ENCODE results near the gene EXOC6. TPM values are rescaled to one million over a fixed set of nuclear protein-coding genes. Genes with fewer than 3 reads are reported as not detected.

EXOC6 gene
- total RNA-seq, 1 donor from 2014 or later = 17.2 TPM

- Histone ChIP-seq H3K4me3 (no peak overlapping the region), H3K36me3 (no peaks in the 10 kb centered on the region), H3K9me3 (replicated peaks) (no peaks in the 10 kb centered on the region), H3K27me3 (ENCODE audit: low read depth) (no peaks in the 10 kb centered on the region), H3K4me1 (peaks cover 49% of the 10 kb centered on the region), H3K27ac (replicated peaks) (peak overlapping the region; percentile 15)
- TF ChIP-seq CTCF (IDR thresholded peaks at IDR 0.05; ENCODE audit: borderline replicate concordance) = no peak
- intact Hi-C loops (cut with micrococcal nuclease) = no loop called here
- DNase-seq = no peak
Observed at GRCh38 chr10:92834331-92834730, 14.0 kb upstream of the EXOC6 start.

GRCh38 chr10:92834986-92835385 is 13.3 kb upstream of the EXOC6 start:
- Histone ChIP-seq H3K9me3 (replicated peaks) (no peaks in the 10 kb centered on the region), H3K4me1 (peaks cover 47% of the 10 kb centered on the region), H3K27ac (replicated peaks) (no peak overlapping the region), H3K4me3 (no peak overlapping the region), H3K27me3 (ENCODE audit: low read depth) (no peaks in the 10 kb centered on the region), H3K36me3 (no peaks in the 10 kb centered on the region)
- intact Hi-C loops (cut with micrococcal nuclease) = no loop called here
- no peak for TF ChIP-seq CTCF (IDR thresholded peaks at IDR 0.05; ENCODE audit: borderline replicate concordance)
- DNase-seq = no peak

- intact Hi-C loops (cut with micrococcal nuclease) = no loop called here
- H3K4me3 ChIP-seq = no peak overlapping the region
- TF ChIP-seq CTCF (IDR thresholded peaks at IDR 0.05; ENCODE audit: borderline replicate concordance) = no peak
Observed at GRCh38 chr10:92837456-92837855, 10.9 kb upstream of the EXOC6 start.

GRCh38 chr10:92839191-92840085 is 8.9 kb upstream of the EXOC6 start:
- Histone ChIP-seq H3K4me3 (no peak overlapping the region), H3K27ac (replicated peaks) (peak overlapping the region; percentile 60), H3K4me1 (peaks cover 21% of the 10 kb centered on the region), H3K9me3 (replicated peaks) (no peaks in the 10 kb centered on the region), H3K36me3 (no peaks in the 10 kb centered on the region), H3K27me3 (ENCODE audit: low read depth) (no peaks in the 10 kb centered on the region)
- TF ChIP-seq CTCF (IDR thresholded peaks at IDR 0.05; ENCODE audit: borderline replicate concordance) = peak; percentile 33
- intact Hi-C loops (cut with micrococcal nuclease) = no loop called here
- peak; percentile 61 for DNase-seq

More at GRCh38 chr10:92837456-92837855, 10.9 kb upstream of the EXOC6 start:
- no peak overlapping the region for H3K27ac ChIP-seq (replicated peaks)
- no peak for DNase-seq
- H3K9me3 ChIP-seq (replicated peaks) = no peaks in the 10 kb centered on the region
- no peaks in the 10 kb centered on the region for H3K27me3 ChIP-seq (ENCODE audit: low read depth)
- H3K4me1 ChIP-seq = peaks cover 37% of the 10 kb centered on the region
- H3K36me3 ChIP-seq = no peaks in the 10 kb centered on the region

- no peak for DNase-seq
- Histone ChIP-seq H3K27ac (replicated peaks) (no peak overlapping the region), H3K27me3 (ENCODE audit: low read depth) (no peaks in the 10 kb centered on the region), H3K4me1 (peaks cover 29% of the 10 kb centered on the region), H3K4me3 (no peak overlapping the region), H3K36me3 (no peaks in the 10 kb centered on the region), H3K9me3 (replicated peaks) (no peaks in the 10 kb centered on the region)
- intact Hi-C loops (cut with micrococcal nuclease) = no loop called here
- TF ChIP-seq CTCF (IDR thresholded peaks at IDR 0.05; ENCODE audit: borderline replicate concordance) = no peak
Observed at GRCh38 chr10:92844746-92845145, 3.6 kb upstream of the EXOC6 start.

Data from left ventricle myocardium inferior (tissue), 1 donor.